Stimulated activated CD8-positive, alpha-beta memory T cell treated with anti-CD3 and anti-CD28 coated beads, Interleukin-2, amount 100 ng/mL, for 1 hour (primary cell): Measurements from ENCODE around the gene RNF214.

ENCODE experiments used
- DNase-seq, 2 donors: peaks; one replicate each; pipeline ENCODE4 v3.0.0-alpha.2; 2020; ENCODE audit warnings: low read depth in 2 of 2

Gene RNF214

DNA sequence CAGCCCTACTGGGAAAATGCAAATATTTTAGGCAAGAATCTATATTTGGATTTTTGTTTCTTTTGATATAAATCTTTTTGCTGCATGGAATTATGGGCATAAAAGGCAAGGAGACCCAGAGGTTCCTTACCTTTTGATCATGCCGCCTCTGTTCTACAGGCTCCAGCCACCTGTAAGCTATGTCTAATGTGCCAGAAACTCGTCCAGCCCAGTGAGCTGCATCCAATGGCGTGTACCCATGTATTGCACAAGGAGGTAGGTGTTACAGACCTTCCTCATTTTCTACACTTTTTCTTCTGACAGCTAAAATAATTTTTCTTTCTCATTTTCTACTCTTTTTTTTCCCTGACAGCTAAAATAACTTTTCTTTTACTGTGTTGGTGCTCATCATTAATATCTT is 50.5 kb downstream of the RNF214 start:
- no peak for DNase-seq

DNA sequence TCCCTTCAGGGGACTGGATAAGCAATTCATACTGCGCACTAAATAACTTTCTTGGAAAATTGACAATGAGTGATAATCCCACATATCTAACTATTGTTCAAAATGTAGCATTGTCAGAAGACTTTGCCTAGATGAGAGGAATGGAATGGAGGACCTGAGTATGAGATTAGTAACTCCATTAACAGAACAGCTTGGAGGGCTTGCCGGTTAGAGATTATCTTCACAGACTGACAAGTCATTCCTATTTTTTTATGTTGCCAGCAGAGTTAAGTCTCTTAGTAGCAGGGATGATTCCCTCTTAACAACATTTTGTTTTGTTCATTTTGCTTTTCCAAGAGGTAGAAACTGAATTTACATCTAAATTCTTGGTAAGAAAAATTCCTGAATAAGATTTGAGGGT is 51.6 kb downstream of the RNF214 start:
- DNase-seq: no peak

DNA sequence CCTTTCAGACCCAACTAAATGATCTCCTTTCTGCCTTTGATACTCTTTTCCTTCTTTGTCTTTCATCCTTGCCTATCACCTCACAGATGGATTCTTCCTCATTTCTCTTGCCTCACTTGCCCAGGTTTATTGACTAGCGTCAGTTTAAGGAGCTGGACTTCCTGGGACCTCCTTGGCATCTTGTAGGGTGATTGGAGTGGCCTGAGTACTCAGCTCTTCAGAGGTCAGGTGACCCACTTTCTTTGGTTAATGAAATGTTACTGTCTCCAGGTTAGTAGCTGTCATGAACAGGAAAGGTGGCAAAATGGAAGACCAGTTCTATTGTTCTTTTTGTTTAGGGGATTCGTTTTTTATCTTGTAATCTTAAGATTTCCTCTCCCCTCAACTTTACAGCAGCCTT is 54.1 kb downstream of the RNF214 start:
- DNase-seq: no peak

DNA sequence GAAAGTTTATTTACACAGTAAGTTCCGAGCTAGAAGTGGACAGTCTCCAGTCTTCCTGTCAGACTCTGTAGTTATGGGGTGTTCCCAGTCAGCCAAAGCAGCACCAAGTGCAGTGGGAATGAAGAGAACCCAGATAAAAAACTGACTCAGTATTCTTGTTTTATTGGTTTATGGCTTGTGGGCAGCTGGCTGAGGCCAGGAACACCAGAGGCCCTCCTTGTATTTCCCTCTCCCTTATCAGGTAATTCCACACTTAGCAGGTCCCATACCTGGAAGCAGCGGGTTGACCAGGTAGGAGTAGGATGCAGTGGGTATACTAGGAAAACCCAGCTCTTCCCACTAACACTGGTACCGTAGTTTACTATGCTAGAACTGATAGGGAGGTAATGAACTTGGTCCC is 55.2 kb downstream of the RNF214 start:
- no peak for DNase-seq

DNA sequence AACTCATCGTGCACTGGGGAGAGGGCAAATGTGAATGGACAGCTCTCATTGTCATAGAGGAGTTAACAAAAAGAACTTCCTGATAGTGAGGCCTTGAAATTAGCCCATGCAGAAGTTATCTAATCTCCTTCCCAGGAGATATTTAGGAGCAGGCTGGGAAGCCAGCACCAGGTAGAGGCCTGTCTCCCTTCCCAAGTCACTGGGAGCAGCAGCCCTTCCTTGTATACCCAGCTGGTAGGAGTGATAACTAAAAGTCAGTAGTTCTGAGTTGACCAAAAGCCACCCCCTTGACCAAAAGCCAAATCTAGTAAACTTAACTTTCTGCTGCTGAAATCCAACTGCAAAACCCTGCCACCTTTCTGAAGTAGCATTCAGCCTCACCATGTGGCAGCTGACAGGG is 57.3 kb downstream of the RNF214 start:
- DNase-seq: no peak

DNA sequence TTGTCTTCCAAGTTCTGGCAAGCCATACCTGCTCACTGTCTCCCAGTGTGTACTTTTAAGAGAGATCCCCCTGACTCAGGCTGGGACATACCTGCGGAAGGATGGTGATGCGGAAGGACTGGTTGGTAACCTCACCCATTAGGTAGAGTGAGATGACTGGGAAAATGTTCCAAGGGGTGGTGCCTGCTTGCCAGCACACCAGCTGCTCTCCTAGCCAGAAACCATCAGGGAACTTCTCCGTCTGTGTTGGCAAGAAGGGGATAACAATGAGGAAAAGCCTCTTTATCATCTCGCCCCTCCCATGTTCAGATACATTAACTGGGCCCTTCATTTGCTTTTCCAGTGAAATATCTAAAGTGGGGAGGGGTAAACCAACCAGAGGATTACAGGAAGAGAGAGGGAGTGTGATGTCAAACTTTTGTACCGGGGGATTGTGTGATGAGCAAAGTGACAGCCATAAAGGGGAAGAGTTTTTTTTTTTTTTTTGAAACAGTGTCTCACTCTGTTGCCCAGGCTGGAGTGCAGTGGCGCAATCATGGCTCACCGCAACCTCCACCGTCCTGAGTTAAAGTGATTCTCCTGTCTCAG is 58.4 kb downstream of the RNF214 start, which contains the start of gene BACE1-AS:
TSS of gene BACE1-AS (plus strand) at position 538 of the 588 bp plus-strand sequence.
- no peak for DNase-seq

DNA sequence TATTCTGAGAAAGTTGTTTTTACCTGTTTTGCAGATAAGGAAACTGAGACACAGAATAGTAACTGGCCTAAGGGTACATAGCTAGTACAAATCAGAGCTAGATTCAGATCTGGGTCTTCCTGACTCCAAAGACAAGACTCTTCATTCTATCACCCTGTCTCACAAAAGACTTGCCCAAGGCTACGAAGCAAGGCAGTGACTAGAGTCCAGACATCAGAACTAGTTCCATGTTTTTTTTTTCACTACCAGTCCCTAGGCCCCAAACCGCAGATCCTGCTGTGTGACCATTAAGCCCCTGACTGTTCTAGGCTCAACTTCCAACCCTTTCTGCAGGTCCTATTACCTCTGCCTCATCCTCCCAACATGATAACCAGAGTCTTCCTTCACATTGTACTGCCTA is 60.1 kb downstream of the RNF214 start:
- DNase-seq: no peak

DNA sequence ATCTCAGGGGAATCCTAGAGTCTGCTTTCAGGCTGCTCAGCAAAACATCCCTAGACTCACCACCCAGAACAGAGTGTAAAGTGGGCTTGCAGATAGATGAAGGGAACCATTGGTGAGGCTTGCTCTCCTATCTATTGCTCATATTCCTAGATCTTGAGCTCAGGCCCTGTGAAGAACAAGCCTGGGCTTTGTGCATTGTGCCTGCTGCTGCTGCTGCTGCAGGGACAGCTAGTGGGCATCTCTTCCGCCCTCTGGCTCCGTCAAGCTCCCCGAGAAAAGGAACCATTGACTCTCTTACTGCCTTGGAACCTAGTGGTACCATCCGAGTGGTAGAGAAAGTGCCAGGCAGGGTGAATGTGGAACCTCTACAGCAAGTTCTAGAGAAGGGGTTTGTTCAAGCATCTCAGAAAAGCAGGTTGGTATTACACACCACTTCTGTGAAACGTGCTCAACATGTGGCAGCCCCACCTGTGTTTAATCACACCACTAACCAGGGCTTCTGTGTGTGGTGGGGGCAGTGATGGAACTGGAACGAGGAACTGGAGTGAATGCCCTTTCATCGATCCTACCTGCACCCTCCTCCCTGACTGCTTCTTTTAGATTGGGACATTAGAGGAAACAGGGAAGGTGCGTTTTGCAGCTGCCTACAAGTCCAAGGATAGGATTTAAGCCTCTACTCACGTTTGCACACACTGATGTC is 63.1 kb downstream of the RNF214 start:
- DNase-seq: no peak

DNA sequence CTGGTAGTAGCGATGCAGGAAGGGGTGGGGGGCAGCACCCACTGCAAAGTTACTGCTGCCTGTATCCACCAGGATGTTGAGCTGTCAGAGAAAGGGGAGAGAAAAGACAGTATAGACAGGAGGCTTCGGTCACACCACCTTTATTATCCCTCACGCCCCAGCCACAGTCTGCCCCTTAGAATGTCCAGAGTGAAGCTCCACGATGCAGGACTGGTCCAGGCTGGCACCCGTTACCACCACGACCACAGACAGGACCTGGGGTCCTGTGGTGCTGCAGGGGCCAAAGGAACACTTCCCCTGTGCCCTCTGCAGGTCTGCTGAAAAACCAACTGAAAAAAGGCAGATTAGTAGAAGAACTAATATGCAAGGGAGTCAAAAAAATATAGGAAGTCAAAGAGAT is 64.4 kb downstream of the RNF214 start:
- DNase-seq: no peak

DNA sequence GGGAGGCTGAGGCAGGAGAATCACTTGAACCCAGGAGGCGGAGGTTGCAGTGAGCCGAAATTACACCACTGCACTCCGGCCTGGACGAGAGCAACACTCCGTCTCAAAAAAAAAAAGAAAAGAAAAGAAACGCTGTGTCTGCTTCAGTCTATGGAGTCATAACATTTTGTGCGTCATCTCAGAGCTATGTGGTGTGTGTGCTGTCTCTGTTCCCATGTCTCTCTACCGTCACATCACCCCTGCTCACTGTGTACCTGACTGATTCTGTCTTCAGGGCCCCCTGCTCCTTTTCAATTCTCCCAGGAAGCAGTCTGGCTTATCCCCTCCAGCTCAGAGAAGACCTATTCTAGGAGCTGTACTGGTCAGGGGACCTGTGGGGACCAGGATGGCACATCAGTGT is 65.7 kb downstream of the RNF214 start:
- DNase-seq: no peak

DNA sequence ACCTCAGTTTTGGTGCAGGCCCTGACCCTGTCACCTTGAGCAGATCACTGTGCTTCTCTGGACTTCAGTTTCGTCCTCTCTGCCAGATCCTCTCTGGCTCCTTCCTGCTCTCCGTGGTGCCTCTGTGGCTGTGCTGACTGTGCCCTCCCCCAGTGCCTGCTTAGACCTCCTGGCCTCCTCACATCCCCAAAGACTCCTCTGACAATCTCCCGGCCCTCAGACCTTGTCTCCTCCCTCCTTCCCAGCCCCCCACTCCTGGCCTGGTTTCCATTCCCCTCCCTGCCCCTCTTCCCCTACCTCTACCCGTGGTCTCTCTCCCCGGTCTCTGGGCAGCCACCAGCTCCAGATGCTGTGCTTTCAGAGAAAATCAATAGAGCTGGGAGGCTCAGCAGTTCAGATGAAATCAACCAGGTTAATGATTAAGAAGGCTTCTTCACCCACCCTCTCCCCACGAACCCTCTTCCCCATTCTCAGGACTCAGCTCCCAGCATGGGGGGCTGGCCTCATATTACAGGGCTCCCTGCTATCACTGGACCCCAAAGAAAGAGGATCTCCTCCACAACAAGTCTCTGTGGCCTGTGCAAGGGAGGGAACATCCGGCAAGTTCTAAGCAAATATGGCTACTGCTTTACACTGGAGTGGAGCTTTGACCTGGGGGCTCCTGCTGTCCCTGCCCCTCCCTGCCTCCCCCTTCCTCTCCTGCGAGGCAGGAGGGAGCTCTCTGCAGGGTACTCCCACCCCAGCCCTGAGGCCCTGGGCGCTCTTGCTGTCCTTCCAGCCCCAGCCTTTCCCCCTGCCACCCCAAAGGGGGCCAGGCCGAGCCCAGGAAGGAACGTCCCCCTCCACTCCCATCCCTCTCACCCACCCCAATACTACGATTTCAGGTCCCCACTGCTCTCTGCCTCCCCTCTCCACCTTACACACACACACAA is 67.1 kb downstream of the RNF214 start:
- no peak for DNase-seq

DNA sequence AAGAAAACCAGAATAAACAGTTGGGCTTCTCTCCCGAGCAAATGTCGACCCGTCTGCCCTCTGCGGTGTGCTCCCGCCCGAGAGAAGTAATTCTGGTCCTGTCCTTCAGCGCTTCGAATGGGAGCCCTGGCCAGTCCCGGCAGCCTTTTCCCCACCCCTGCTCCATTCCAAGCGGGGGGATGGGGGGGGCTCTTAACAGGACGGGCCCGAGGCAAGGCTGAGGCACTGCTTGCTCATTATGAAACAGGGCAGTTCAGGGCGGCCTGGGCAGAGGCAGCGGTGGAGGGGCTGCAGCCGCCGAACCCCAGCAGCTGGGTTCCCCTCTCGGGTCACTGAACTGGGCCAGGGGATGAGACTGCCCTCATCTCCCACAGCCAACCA is 67.8 kb downstream of the RNF214 start:
- DNase-seq: no peak

DNA sequence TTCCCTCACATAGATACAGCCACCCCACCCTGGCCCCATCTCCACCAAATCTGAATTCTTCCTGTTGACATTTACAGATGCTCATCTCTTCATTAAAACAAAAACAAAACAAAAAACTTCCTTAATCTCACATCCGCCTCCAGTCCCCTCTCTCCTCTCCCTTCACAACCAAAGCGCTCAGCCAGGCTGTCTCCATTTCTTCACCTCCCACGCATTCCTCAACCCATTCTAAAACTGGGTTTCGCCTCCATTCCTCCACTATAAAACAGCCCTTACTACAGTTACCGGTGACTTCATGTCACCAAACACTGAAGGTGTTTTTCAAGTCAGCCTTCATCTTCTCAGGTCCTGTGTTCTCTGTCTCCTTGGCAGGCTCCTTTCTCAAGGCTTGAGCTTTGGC is 68.3 kb downstream of the RNF214 start:
- DNase-seq: no peak

DNA sequence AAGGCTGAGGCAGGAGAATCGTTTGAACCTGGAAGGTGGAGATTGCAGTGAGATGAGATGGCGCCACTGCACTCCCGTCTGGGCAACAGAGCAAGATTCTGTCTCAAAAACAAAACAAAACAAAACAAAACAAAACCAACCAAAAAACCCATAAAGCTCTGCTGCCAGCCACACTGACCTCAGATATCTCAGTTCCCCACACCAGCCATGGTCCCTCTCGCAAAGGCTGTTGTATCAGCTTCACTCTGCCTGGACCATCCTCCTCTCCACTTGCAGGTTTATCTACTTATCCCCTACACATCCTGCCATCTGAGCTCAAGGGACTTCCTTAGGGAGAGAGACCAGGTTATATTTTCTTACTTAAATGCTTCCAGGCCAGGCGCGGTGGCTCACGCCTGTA is 69.8 kb downstream of the RNF214 start:
- no peak for DNase-seq

DNA sequence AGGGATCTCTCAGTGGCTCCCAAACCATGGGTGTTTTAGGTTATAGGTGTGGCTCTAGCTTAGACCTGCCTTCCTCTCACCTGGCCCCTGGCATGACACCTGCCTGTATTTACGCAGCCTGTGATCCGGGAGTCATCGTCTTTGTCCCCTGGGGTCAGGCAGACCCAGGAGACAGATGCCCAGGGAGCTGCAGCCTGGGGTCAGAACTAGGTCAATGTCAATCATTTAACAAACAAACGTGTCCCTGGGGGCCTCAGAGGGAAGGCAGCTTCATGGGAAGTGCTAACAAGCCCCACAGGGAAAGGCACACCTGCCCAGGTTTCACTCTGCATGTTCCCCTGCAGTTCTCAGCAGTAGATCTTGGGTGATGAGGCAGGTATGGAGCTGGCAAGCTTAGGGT is 70.6 kb downstream of the RNF214 start:
- DNase-seq: no peak

DNA sequence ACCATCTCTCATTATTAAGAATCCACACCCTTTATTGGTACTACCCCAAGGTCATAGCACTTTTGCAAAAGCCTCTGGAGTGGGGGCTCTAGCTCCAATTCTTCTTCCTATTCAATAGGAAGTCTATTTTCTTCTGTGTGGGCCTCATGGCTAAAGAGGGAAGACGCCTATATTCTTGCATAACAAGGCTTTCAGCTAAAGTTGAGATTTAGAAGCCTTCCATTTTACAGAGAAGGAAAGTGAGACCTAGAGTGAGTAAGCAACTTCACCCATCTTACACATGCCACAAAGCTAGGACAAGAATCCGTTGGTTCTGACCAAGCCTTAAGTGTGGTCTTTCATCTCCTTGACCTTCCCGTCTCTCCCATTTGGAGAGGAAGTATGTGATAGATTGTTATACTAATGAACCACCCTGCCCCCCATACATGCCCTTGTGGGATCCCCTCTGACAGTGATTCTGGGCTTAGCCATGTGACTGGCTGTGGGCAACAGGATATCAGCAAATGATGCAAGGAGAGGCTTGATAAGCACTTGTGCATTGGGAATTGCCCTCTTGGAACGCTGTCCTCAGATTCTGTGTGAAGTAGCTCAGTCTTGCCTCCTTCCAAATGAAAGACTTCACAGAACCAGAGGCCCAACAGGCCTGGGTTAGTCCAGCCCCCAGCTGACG is 71.3 kb downstream of the RNF214 start:
- DNase-seq: no peak

DNA sequence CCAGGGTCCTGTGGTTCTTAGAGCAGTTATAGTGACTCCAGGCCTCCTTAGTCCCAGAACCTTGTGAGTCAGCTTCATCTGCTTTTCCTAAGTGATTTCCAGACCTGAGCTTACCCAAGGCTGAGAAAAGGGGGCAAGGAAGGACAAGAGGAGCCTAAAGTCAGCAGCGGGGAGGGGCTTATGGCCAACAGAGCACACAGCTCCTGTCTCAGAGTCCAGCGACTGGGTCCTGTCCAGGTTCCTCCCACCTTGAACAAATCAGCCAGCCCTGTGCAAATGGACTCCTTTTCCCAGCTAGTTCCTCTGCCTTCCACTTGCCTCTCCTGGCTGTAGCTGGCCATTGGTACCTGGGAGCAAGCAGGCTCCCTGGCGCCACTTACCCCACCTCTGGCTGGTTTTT is 72.7 kb downstream of the RNF214 start:
- DNase-seq: no peak

DNA sequence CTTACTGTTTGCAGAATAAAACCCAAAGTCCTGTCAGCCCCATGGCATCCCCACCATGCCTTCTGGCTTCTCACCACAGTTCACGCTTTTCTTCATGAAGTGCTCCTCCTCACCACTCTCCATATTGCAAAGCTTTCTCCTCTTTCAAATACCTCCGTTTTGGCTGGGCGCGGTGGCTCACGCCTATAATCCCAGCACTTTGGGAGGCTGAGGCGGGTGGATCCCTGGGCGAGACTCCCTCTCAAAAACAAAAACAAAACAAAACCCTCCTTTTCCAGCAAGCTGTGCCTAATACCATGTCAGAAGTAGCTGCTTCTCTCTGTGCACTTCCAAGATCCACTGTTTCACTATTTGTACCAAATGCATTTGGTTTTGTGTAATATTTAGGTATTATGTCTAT is 76.8 kb downstream of the RNF214 start:
- DNase-seq: no peak

DNA sequence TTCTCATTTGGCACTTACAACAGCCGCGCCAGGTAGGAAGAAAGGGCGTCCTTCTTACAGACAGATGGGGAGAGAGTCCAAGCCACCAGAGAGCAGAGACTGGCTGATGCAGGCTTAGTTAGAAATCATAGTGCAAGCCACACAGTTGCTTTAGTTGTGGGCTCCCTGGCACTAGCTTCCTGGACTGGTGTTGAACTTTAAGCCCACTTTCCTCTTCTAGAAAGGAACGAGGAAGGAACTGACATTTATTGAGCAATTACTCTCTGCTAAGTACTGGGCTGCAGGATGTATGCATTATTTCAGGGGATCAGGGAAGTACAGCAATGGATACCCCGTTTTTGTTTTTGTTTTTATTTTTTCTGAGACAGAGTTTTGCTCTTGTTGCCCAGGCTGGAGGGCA is 80.6 kb downstream of the RNF214 start:
- no peak for DNase-seq

DNA sequence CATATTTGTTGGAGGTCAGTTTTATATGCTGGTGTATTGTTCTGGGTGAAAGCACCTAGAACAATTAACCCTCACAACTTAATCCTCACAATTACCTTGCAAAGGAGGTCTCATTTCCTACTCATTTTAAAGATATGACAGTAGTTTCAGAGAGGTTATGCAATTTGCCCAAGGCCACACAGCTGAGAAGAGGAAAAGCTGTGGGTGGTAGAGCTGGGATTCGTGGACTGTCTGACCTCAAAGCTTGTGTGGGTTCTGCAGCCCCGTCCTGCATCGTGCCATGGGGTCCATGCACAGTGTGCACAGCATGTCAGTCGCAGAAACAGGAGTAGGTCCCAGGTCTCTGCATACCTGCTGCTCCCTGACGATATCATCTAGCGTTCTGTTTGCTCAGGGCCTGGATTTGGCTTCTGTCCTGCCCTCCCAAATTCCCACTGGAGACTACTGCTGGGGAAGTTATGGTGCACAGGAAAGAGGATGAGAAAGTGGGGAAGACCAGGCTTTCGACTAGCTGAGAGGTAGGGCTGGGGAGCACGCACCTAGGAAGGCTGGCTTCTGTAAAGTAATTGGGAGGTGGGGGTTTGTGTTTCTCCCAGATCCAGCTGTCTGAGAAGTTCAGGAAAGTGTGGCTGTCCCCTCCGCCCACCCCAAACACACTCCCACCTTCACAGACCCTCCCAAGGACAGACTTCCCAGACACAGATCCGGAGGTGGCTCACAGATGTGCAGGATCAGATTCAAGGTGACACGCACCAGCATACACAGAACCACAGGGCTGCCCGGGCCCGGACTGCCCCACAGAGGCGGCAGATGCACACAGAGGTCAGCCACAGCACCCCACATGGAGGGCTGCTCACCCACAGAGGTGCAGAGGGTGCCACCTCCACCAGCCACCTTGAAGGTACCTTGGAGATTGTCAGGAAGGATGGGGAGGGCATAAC is 81.6 kb downstream of the RNF214 start:
- DNase-seq: no peak

DNA sequence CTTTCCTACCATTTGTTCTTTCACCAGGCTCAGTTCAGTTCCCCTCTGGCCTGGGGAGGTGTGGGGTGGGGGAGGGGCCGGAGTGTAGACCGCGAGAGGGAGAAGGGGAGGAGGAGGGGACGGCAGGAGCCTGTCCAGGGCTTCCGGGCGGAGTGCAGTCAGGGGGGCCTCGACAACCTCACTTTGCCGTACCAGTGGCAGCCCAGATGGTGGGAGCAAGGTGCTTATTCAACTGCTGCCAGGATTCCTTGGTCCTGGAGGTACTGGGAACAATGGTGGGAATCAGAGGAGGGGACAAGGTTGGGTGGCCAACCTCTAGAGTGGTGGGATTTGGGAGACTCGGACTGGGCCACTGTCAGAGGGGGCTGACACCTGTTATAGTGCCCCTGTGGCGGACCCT is 82.4 kb downstream of the RNF214 start:
- DNase-seq: no peak
